Stimulated activated CD8-positive, alpha-beta memory T cell treated with anti-CD3 and anti-CD28 coated beads, Interleukin-2, amount 100 ng/mL, for 1 hour (primary cell): ENCODE data around the gene LTO1.

Experiments
- DNase-seq, 2 donors: peaks; one replicate each; pipeline ENCODE4 v3.0.0-alpha.2; 2020; ENCODE audit warnings: low read depth in 2 of 2

Gene LTO1

GRCh38 chr11:69657911-69658625 is 17.1 kb downstream of the LTO1 start:
- no peak for DNase-seq

GRCh38 chr11:69657456-69657910 is 17.7 kb downstream of the LTO1 start:
- DNase-seq = no peak

- DNase-seq = no peak
Observed at GRCh38 chr11:69656536-69657455, 18.4 kb downstream of the LTO1 start.

GRCh38 chr11:69655479-69656428 is 19.4 kb downstream of the LTO1 start:
- DNase-seq = no peak

DNA sequence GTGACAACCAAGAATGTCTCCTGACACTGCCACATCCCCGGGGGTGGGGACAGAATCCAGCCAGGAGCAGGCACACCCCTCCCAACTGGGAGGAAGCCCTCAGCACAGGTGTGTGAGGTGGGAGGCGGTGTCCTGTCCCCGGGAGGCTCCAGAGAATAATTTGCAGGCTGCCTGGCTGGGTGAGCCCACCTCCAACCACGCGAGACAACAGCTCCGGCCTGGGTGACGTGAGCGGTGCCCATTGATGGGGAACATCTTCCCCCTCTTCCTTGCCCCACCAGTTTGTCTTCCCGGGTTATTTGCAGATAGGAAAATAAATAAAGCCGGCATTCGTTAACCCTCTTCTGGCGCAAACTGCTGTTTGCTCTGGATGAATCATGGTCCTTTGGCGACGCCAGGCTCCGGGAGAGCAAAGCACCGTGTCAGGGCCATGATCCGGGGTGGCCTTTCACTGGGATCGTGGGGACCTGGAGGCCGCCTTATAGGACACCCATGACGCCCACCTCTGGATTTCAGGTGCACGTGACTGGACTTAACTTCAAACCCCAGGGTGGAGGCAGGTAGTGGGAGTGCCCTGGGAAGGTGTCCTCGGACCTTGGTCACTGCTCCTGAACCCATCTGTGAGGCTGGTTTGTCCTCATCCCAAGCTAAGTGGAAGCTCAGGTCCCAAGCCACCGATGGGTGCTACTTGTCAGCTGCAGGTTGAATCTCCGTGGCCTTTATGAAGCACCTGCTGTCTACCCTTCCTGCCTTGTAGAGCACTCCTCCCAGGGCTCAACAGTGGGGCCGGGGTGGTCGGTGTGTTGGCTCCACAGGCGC is 20.3 kb downstream of the LTO1 start:
- DNase-seq = no peak

DNA sequence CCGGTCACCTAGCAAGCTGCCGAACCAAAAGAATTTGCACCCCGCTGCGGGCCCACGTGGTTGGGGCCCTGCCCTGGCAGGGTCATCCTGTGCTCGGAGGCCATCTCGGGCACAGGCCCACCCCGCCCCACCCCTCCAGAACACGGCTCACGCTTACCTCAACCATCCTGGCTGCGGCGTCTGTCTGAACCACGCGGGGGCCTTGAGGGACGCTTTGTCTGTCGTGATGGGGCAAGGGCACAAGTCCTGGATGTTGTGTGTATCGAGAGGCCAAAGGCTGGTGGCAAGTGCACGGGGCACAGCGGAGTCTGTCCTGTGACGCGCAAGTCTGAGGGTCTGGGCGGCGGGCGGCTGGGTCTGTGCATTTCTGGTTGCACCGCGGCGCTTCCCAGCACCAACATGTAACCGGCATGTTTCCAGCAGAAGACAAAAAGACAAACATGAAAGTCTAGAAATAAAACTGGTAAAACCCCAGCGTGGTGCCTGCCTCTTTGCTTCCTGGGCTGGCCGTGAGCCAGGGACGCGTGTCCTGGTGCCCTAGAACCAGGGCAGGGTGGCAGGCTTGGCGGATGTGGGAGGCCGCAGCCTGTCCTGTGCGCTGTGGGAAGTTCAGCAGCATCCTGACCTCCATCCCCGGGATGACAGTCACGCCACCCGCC is 21.0 kb downstream of the LTO1 start:
- DNase-seq = no peak

DNA sequence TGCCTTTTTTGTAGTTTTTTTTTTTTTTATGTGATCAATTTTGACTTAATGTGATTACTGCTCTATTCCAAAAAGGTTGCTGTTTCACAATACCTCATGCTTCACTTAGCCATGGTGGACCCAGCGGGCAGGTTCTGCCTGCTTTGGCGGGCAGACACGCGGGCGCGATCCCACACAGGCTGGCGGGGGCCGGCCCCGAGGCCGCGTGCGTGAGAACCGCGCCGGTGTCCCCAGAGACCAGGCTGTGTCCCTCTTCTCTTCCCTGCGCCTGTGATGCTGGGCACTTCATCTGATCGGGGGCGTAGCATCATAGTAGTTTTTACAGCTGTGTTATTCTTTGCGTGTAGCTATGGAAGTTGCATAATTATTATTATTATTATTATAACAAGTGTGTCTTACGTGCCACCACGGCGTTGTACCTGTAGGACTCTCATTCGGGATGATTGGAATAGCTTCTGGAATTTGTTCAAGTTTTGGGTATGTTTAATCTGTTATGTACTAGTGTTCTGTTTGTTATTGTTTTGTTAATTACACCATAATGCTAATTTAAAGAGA is 21.7 kb downstream of the LTO1 start:
- DNase-seq = no peak

GRCh38 chr11:69652999-69653398 is 22.2 kb downstream of the LTO1 start:
- no peak for DNase-seq

DNA sequence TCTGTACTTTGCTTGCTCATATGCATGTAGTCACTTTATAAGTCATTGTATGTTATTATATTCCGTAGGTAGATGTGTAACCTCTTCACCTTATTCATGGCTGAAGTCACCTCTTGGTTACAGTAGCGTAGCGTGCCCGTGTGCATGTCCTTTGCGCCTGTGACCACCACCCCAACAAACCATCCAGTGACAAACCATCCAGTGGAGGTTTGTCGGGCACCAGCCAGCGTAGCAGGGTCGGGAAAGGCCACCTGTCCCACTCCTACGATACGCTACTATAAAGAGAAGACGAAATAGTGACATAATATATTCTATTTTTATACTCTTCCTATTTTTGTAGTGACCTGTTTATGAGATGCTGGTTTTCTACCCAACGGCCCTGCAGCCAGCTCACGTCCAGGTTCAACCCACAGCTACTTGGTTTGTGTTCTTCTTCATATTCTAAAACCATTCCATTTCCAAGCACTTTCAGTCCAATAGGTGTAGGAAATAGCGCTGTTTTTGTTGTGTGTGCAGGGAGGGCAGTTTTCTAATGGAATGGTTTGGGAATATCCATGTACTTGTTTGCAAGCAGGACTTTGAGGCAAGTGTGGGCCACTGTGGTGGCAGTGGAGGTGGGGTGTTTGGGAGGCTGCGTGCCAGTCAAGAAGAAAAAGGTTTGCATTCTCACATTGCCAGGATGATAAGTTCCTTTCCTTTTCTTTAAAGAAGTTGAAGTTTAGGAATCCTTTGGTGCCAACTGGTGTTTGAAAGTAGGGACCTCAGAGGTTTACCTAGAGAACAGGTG is 23.1 kb downstream of the LTO1 start:
- DNase-seq = no peak

- no peak for DNase-seq
Observed at GRCh38 chr11:69650832-69651344, 24.3 kb downstream of the LTO1 start.

DNA sequence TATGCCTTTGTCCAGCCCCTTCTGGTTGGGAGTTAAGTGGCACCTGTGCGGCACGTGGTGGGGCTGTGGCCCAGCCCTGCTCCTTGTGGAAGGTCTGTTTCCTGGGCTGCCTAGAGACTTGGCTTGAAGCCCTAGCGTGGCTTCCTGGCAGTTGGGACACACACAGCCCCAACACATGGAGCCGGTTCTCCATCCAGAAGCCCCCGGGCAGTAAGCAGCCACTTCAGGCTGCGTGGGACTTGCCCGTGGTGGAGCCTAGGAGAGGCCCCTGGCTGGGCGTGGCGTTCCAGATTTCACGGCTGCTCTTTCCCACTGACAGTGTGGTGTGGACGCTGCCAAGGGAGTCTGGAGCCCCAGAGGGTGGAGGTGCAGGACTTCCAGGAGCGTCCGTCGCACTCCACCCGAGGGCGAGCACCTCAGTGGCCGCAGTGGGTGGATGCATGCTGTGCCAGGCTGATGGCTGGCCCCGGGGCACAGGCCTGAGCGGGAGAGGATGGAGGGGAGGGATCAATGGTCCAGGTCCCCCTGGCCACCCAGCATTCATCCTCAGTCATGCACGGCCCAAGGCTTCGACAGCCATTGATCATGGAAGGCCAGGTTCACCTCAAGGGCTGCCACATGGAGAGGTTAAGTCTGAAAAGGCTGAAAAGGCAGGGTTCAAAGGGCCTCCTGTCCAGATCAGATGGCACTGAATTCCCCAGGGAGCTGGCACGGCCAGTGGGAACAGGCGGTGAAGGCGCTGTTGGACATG is 24.9 kb downstream of the LTO1 start:
- DNase-seq = no peak

DNA sequence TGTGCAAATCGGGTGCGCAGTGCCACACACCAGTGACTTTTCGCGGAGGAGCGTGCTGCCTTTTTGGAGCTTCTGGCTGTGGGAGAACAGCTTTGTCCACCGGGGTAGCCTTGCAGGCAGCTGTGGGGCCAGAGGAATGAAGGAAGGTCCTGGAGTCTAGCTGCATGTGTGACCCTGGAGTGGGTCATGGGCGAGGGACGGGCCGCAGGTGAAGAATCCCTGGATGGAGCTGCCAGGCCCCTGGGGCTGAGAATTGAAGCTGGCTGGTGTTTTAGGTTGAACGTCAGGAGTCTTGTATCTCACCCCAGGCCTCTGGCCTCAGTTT is 25.6 kb downstream of the LTO1 start:
- no peak for DNase-seq

DNA sequence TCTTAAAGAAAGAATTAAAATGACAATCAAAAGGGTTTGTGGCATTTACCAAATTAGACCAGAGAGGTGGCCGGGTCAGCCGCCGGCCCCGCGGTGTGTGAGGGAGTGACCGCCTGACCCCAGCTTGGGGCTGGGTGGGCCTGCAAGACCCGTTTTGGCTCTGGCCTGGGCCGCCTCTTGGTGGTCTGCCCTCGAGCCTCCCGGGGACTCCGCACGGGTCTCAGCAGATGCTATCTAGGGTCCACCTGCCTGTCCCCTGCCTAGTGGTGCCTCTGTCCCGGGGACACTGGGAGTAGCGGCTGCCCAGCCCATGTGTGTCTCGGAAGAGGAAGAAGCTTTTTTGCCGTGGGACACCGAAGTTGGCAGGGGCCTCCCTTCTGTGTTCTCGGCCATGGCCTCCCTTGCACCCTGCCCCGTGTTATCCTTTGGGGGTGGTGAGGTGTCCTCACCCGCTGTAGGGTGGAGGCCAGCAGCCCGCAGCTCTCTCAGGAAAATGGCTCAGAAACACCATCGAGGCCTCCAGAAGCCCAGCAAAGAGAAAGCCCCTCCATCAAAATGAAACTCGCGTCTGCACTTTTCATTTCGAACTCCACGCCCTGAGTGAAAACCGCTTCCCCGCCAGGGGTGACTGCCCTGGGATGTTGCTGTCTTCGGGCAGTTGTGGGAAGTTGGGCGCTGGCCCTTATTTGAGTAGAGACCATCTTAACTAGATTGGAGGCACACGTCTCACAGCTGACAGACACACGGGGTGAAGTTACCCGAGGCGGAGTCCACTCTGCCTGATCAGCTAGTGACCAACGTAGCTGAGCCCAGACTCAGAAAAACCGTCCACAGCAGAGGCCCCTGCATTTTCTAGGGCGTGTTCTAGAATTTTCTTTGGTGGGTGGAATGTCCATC is 26.2 kb downstream of the LTO1 start:
- DNase-seq = no peak

GRCh38 chr11:69647761-69648497 is 27.2 kb downstream of the LTO1 start:
- no peak for DNase-seq

- DNase-seq = no peak
Observed at GRCh38 chr11:69647390-69647748, 27.8 kb downstream of the LTO1 start.

DNA sequence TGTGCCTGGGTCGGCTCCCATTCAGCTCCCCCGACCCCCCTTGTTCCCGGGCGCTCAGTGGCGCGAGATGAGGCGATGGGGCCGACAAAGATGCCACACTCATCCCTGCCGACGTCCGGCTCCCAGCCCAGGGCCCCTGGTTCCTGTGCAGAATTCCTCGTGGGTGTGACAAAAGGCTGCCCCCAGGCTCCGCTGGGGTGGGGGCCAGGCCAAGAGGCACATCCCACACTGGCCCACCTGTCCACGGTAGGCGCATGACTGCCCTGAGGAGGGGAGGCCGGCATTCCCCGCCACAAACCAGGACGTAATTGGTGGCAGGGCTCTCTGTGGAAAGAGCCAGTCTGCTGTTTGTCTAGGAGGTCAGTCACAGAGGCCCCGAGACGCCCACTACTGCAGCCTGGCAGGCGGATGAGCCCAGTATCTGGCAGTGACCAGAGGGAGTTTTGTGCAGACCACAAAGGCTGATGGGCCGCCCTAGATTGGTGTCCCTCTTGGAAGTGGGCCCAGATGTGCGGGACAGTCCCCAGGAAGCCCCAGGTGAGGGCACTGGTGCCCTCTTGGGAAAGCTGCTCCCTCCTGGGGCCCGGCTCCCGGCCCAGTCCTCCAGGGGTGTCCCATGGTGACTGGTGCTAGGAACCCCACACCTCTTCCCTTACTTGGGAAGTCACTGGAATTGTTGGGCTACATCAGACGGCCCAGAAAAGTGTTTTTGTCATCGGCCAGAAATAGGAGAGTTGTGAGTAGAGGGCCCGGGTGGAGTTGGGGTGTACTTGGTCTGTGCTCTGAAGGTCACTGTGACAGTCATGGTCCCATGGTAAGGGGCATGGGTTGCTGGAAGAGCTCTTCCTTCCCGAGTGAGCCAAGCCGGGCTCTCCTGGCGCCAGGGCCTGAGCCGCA is 28.4 kb downstream of the LTO1 start:
- no peak for DNase-seq
